ENCODE results near the gene CCDC90B.

GRCh38 chr11:83335446-83336070 lies 49.4 kb upstream of the CCDC90B start:
- TF ChIP-seq CTCF (IDR thresholded peaks at IDR 0.05; ENCODE audit: borderline replicate concordance, extremely low read depth, low read length, poor library complexity, severe bottlenecking), result no peak
- no peak for TF ChIP-seq EZH2 (IDR thresholded peaks at IDR 0.05; ENCODE audit: borderline replicate concordance, low read depth, low read length, severe bottlenecking)

All from DND-41 (cell line).